HPDE6-E6E7 (cell line): ENCODE data around the gene GATA2.

Experiments
- DNase-seq: peaks from one replicate; pipeline ENCODE4 v3.0.0; 2011; ENCODE audit warnings: missing footprints; ENCODE audit errors: extremely low spot score

The GATA2 gene

DNA sequence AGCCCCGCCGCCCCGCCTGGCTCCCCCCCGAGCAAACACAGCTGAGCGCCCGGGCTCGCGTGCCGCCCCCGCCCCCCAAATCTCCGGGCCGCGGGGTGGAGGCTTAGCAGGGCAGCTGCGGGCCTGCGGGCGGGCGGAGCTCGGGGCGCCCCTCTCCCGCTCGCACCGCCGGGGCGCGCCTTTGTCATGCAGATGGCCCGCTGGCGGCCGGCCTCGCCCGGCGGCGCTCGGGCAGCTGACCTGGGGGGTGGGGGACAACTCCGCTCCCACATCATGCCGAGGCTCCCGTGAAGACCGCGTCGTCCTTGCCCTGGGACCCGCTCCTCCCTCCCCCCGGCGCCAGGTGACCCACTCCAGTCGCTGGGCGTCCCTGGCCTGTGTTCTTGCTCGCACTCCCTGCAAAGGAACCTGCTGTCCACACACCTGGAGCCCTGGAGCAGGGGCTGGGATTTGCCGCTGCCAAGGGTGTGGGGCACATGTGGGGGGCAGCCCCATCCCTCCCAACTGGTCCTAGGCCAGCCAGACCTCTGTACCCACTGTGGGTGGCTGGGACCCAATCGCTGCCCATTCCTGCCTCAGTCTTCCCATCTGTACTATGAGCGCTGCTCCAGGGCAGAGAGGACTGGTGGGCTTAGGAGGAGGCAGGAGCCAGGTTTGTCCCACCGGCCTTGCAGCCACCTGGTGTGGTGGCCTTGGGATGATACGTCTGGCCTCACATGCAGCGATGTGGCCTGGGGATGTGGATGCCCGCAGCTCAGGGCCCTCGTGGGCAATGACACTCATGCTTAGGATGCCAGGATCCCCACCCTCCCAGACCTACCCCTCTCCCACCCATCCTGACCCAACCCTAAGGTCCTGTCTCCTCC, 59.8 kb downstream of the GATA2 start:
- no peak for DNase-seq

GRCh38 chr3:128432301-128432970, 60.6 kb downstream of the GATA2 start:
- DNase-seq = no peak

GRCh38 chr3:128431803-128432300, 61.1 kb downstream of the GATA2 start:
- no peak for DNase-seq

DNA sequence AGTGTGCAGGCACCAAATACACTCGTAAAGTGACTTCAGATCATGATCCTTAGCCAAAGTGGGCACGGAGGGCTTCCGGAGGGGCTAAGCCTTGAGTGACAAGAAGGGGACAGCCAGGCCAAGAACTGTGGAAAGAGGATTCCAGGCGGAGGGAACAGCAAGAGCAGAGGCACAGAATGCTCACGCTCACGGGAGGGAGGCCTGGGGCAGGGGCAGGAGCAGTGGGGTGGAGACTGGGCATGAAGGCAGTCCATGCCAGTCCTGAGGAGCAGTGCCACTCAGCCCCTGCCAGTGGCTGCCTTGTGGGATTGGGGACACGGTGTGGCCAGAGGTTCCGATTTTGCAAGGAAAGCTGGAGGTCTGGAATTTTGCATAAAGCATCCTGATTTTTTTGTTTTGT, 62.3 kb downstream of the GATA2 start:
- no peak for DNase-seq

DNA sequence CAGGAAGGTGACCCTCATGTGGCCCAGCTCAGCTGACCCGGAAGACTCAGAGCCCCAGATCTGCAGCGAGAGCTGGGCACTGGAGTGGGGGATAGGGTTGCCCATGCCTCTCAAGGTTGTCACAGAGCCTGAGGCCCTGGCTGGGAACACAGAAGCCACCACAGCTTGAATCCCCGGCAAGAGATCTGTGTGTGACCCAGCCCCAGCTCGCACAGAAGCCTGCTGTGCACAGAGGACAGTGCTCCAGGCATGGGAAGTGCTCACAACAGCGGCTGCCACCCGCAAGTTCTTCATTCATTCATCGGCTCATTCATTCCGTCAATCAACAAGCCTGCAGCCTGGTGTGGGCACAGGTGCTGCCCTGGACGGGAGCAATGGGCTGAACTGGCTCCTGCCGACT, 62.7 kb downstream of the GATA2 start:
- no peak for DNase-seq

DNA sequence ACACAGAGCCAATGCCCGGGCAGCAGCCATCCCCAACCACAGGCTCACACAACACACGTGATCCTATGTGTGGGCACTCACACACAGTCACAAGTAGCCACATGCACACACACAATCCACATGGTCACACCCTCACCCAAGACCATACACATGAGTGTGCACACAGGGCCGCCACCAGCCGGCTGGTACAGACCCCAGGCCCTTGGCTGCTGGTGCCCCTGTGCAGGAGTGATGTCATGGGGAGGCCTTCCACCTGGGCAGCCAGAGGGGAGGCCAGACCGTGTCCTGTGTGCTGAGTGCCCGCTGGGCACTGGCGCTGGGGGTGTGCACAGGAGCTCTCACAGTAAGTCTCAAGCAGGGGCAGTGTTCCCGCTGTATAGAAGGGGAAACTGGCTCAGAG, 63.2 kb downstream of the GATA2 start:
- DNase-seq = no peak
